ENCODE results near the gene ZFX. TPM values are rescaled to one million over a fixed set of nuclear protein-coding genes. Genes with fewer than 3 reads are reported as not detected.
"Not testable (repeated sequence)": the region's sequence is repeated elsewhere in the genome, so short reads cannot be mapped to it uniquely, and the experiment has no call there.

ZFX gene
- polyA plus RNA-seq, 3 donors: 3.5 to 14.0 (median 10.8) TPM

GRCh38 chrX:24150051-24150790 lies 692 bp downstream of the ZFX start:
- WGBS, 3 donors: 0% methylated on average over 8 to 70 of the region's 79 CpGs
- peak overlapping the region; percentile 97 for H3K27ac ChIP-seq (ENCODE audit: low read depth, low read length)

- 0 to 4% (median 1%) methylated on average over 10 of the region's 10 CpGs for WGBS, 3 donors
These were observed 1.4 kb downstream of the ZFX start for GRCh38 chrX:24150898-24151297.

GRCh38 chrX:24151513-24151912 lies 2.0 kb downstream of the ZFX start:
- WGBS, 3 donors: 15 to 62% (median 50%) methylated on average over 5 to 8 of the region's 8 CpGs
- H3K27ac ChIP-seq (ENCODE audit: low read depth, low read length): no peak overlapping the region

More at GRCh38 chrX:24150898-24151297, 1.4 kb downstream of the ZFX start:
- no peak overlapping the region for H3K27ac ChIP-seq (ENCODE audit: low read depth, low read length)

- no peak overlapping the region for H3K27ac ChIP-seq (ENCODE audit: low read depth, low read length)
These were observed 3.8 kb downstream of the ZFX start for GRCh38 chrX:24153178-24153795.

GRCh38 chrX:24153796-24154189 lies 4.3 kb downstream of the ZFX start:
- 7 to 56% (median 36%) methylated on average over 2 of the region's 2 CpGs for WGBS, 3 donors

More at GRCh38 chrX:24153178-24153795, 3.8 kb downstream of the ZFX start:
- WGBS, 3 donors: 1 to 19% (median 7%) methylated on average over 4 of the region's 4 CpGs

GRCh38 chrX:24154490-24155034 lies 5.0 kb downstream of the ZFX start:
- no peak overlapping the region for H3K27ac ChIP-seq (ENCODE audit: low read depth, low read length)
- 38 to 68% (median 51%) methylated on average over 8 of the region's 8 CpGs for WGBS, 3 donors

More at GRCh38 chrX:24153796-24154189, 4.3 kb downstream of the ZFX start:
- H3K27ac ChIP-seq (ENCODE audit: low read depth, low read length): no peak overlapping the region

GRCh38 chrX:24155747-24156146 lies 6.2 kb downstream of the ZFX start:
- H3K27ac ChIP-seq (ENCODE audit: low read depth, low read length): not testable (repeated sequence)
- WGBS, 3 donors: 84 to 89% (median 86%) methylated on average over 7 of the region's 7 CpGs

GRCh38 chrX:24156177-24156576 lies 6.6 kb downstream of the ZFX start:
- no peak overlapping the region for H3K27ac ChIP-seq (ENCODE audit: low read depth, low read length)
- 79 to 91% (median 86%) methylated on average over 4 of the region's 4 CpGs for WGBS, 3 donors

- 82 to 97% (median 96%) methylated on average over 4 of the region's 4 CpGs for WGBS, 3 donors
- no peak overlapping the region for H3K27ac ChIP-seq (ENCODE audit: low read depth, low read length)
These were observed 9.4 kb downstream of the ZFX start for GRCh38 chrX:24158881-24159280.

GRCh38 chrX:24166078-24166477 lies 16.5 kb downstream of the ZFX start:
- 10 to 61% (median 53%) methylated on average over 2 of the region's 2 CpGs for WGBS, 3 donors
- no peak overlapping the region for H3K27ac ChIP-seq (ENCODE audit: low read depth, low read length)

GRCh38 chrX:24167719-24168472 lies 18.4 kb downstream of the ZFX start:
- H3K27ac ChIP-seq (ENCODE audit: low read depth, low read length): no peak overlapping the region

- no peak overlapping the region for H3K27ac ChIP-seq (ENCODE audit: low read depth, low read length)
- WGBS, 3 donors: 65 to 92% (median 83%) methylated on average over 5 of the region's 5 CpGs
These were observed 19.3 kb downstream of the ZFX start for GRCh38 chrX:24168807-24169206.

GRCh38 chrX:24169211-24169610 lies 19.7 kb downstream of the ZFX start:
- no peak overlapping the region for H3K27ac ChIP-seq (ENCODE audit: low read depth, low read length)
- 40 to 64% (median 54%) methylated on average over 3 of the region's 3 CpGs for WGBS, 3 donors

- H3K27ac ChIP-seq (ENCODE audit: low read depth, low read length): no peak overlapping the region
- 81 to 85% (median 84%) methylated on average over 8 to 11 of the region's 11 CpGs for WGBS, 3 donors
These were observed 23.8 kb downstream of the ZFX start for GRCh38 chrX:24173115-24173847.

GRCh38 chrX:24175276-24175675 lies 25.7 kb downstream of the ZFX start:
- WGBS, 3 donors: 19 to 80% (median 71%) methylated on average over 1 of the region's 1 CpG
- H3K27ac ChIP-seq (ENCODE audit: low read depth, low read length): no peak overlapping the region

GRCh38 chrX:24178441-24178840 lies 28.9 kb downstream of the ZFX start:
- 94 to 97% (median 97%) methylated on average over 6 to 8 of the region's 8 CpGs for WGBS, 3 donors
- no peak overlapping the region for H3K27ac ChIP-seq (ENCODE audit: low read depth, low read length)

- H3K27ac ChIP-seq (ENCODE audit: low read depth, low read length): no peak overlapping the region
- WGBS, 3 donors: 55 to 72% (median 70%) methylated on average over 5 of the region's 5 CpGs
These were observed 34.5 kb downstream of the ZFX start for GRCh38 chrX:24184018-24184417.

- WGBS, 3 donors: 73 to 88% (median 85%) methylated on average over 4 of the region's 4 CpGs
- H3K27ac ChIP-seq (ENCODE audit: low read depth, low read length): no peak overlapping the region
These were observed 37.0 kb downstream of the ZFX start for GRCh38 chrX:24186483-24186882.
